ENCODE data around the gene TRPC4AP.
A peak's percentile ranks its signal among the peaks of the same experiment; 100 is the strongest.

Gene TRPC4AP

GRCh38 chr20:34968042-34968775 lies 124.4 kb downstream of the TRPC4AP start:
- DNase-seq, result no peak
- ATAC-seq, result no peak

- ATAC-seq, result no peak
- no peak for DNase-seq
Observed at GRCh38 chr20:34967421-34967820, 125.2 kb downstream of the TRPC4AP start.

DNA sequence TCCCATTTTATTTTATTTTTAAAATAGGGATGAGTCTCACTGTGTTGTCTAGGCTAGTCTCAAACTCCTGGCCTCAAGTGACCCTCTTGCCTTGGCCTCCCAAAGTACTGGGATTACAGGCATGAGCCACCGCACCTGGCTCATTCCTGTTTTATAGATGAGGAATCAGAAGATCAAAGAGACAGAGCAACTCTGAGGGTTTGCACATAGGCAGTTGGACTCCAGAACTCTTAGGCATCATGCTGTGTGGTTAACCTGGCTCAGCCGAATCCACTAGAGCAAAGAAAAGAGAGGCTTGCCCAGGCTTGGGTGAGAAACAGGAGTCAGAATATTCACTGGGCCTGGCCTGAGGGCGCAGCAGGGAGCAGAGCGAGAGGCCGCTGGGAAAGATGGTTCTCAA lies 127.6 kb downstream of the TRPC4AP start:
- no peak for DNase-seq
- no peak for ATAC-seq

- ATAC-seq (no peak), DNase-seq (no peak)
Observed at GRCh38 chr20:34964486-34964885, 128.1 kb downstream of the TRPC4AP start.

DNA sequence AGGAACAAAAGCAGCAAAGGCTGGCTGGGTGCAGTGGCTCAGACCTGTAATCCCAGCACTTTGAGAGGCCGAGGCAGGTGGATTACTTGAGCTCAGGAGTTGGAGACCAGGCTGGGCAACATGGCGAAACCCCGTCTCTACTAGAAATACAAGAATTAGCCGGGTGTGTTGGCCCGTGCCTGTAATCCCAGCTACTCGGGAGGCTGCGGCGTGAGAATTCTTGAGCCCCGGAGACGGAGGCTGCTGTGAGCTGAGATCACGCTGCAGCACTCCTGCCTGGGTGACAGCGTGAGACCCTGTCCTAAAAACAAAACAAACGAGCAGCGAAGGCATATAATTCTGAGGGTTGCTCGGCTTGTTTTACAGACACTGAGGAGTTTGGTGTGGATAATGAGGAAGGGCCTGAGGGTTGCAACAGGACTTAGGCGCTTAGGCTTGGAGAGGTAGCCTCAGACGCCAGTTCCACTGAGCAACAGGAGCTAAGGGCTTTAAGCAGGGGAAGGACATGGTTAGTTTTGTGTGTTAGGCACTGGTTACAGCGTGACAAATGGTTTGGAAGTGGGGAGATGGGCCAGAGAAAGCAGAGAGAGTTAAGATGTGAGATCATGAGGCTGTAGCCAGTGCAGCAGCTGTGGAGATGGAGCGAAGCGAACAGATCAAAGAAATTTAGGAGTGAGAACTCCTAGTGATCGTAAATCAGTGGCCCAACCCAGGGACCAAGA lies 135.7 kb downstream of the TRPC4AP start:
- DNase-seq, result no peak
- no peak for ATAC-seq

- no peak for ATAC-seq
- DNase-seq, result no peak
Observed at GRCh38 chr20:34956041-34956458, 136.6 kb downstream of the TRPC4AP start.

GRCh38 chr20:34955231-34956040 lies 137.2 kb downstream of the TRPC4AP start, which contains the start of the genes GSS and MYH7B:
Gene GSS (minus strand): TSS chr20:34955806. CDS start chr20:34951852, 3,954 bp downstream.
Gene MYH7B (plus strand): TSS chr20:34955868. CDS start chr20:34978006, 22,138 bp downstream.
- ATAC-seq (peak; percentile 96), DNase-seq (peak; percentile 99)

- DNase-seq (peak; percentile 15), ATAC-seq (no peak)
Observed at GRCh38 chr20:34954904-34955230, 137.7 kb downstream of the TRPC4AP start.

DNA sequence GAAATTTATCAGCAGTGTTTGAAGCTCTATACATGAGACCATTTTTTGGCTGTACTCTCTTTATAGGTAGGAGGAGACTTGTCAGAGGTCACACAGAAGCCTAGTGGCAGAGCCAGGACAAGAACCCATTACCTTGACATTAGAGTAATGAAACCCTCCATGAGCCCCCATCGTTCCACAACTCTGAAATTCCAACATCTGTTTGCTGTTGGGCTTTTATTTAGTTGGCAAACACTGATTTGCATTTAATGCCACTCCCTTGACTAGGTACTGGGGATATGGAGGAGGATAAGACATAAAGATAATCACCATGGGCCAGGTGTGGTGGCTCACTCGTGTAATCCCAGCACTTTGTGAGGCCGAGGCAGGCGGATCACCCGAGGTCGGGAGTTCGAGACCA lies 138.6 kb downstream of the TRPC4AP start:
- ATAC-seq, result no peak
- DNase-seq, result no peak

- ATAC-seq, result no peak
- DNase-seq, result no peak
Observed at GRCh38 chr20:34952671-34953070, 139.9 kb downstream of the TRPC4AP start.
